ENCODE data around the gene ENTPD5.

The ENTPD5 gene

GRCh38 chr14:73977896-73978295 lies 41.2 kb downstream of the ENTPD5 start:
- Histone ChIP-seq H3K4me1 (peaks cover 12% of the 10 kb centered on the region; the same call in 1 of the 2 replicates), H3K4me3 (ENCODE audit: low read depth, low read length) (no peak overlapping the region), H3K27me3 (no peaks in the 10 kb centered on the region), H3K36me3 (no peaks in the 10 kb centered on the region), H3K9me3 (no peaks in the 10 kb centered on the region)
- no peak for DNase-seq
- TF ChIP-seq CTCF (IDR thresholded peaks at IDR 0.05; ENCODE audit: low read depth, low read length): no peak

- no peak overlapping the region for H3K4me3 ChIP-seq (ENCODE audit: low read depth, low read length)
- H3K4me1 ChIP-seq: peaks cover 15% of the 10 kb centered on the region; the same call in 1 of the 2 replicates
- no peak for TF ChIP-seq CTCF (IDR thresholded peaks at IDR 0.05; ENCODE audit: low read depth, low read length)
- DNase-seq: no peak
- no peaks in the 10 kb centered on the region for H3K36me3 ChIP-seq
- no peaks in the 10 kb centered on the region for H3K9me3 ChIP-seq
- no peaks in the 10 kb centered on the region for H3K27me3 ChIP-seq
Measured at GRCh38 chr14:73976125-73976524, 43.0 kb downstream of the ENTPD5 start.

GRCh38 chr14:73973497-73973896 lies 45.6 kb downstream of the ENTPD5 start:
- H3K9me3 ChIP-seq: no peaks in the 10 kb centered on the region
- peaks cover 15% of the 10 kb centered on the region; the same call in 1 of the 2 replicates for H3K4me1 ChIP-seq
- no peak overlapping the region for H3K4me3 ChIP-seq (ENCODE audit: low read depth, low read length)
- H3K36me3 ChIP-seq: no peaks in the 10 kb centered on the region
- no peak for TF ChIP-seq CTCF (IDR thresholded peaks at IDR 0.05; ENCODE audit: low read depth, low read length)
- H3K27me3 ChIP-seq: no peaks in the 10 kb centered on the region
- DNase-seq: peak; percentile 69

GRCh38 chr14:73968885-73969284 lies 50.2 kb downstream of the ENTPD5 start:
- no peaks in the 10 kb centered on the region for H3K36me3 ChIP-seq
- H3K27me3 ChIP-seq: no peaks in the 10 kb centered on the region
- no peak for TF ChIP-seq CTCF (IDR thresholded peaks at IDR 0.05; ENCODE audit: low read depth, low read length)
- H3K9me3 ChIP-seq: no peaks in the 10 kb centered on the region
- peaks cover 11% of the 10 kb centered on the region; the same call in 1 of the 2 replicates for H3K4me1 ChIP-seq
- no peak for DNase-seq
- H3K4me3 ChIP-seq (ENCODE audit: low read depth, low read length): no peak overlapping the region

GRCh38 chr14:73965216-73965615 lies 53.9 kb downstream of the ENTPD5 start:
- Histone ChIP-seq H3K27me3 (no peaks in the 10 kb centered on the region), H3K36me3 (peaks cover 9% of the 10 kb centered on the region), H3K4me3 (ENCODE audit: low read depth, low read length) (no peak overlapping the region), H3K4me1 (no peaks in the 10 kb centered on the region), H3K9me3 (no peaks in the 10 kb centered on the region)
- no peak for TF ChIP-seq CTCF (IDR thresholded peaks at IDR 0.05; ENCODE audit: low read depth, low read length)
- no peak for DNase-seq

GRCh38 chr14:73961192-73961591 lies 57.9 kb downstream of the ENTPD5 start:
- Histone ChIP-seq H3K9me3 (no peaks in the 10 kb centered on the region), H3K36me3 (peaks cover 26% of the 10 kb centered on the region), H3K4me1 (no peaks in the 10 kb centered on the region), H3K27me3 (no peaks in the 10 kb centered on the region), H3K4me3 (ENCODE audit: low read depth, low read length) (no peak overlapping the region)
- DNase-seq: no peak
- TF ChIP-seq CTCF (IDR thresholded peaks at IDR 0.05; ENCODE audit: low read depth, low read length): no peak
